HG03571 (cell line): ENCODE data around the gene NBPF4.
"Not testable (repeated sequence)": the region's sequence is repeated elsewhere in the genome, so short reads cannot be mapped to it uniquely, and the experiment has no call there.

Experiments used
- ATAC-seq: cut with Tn5 transposase; IDR thresholded peaks from one replicate; pipeline ENCODE4 v1.9.1; 2021; ENCODE audit not compliant: unreplicated experiment

NBPF4 gene

DNA sequence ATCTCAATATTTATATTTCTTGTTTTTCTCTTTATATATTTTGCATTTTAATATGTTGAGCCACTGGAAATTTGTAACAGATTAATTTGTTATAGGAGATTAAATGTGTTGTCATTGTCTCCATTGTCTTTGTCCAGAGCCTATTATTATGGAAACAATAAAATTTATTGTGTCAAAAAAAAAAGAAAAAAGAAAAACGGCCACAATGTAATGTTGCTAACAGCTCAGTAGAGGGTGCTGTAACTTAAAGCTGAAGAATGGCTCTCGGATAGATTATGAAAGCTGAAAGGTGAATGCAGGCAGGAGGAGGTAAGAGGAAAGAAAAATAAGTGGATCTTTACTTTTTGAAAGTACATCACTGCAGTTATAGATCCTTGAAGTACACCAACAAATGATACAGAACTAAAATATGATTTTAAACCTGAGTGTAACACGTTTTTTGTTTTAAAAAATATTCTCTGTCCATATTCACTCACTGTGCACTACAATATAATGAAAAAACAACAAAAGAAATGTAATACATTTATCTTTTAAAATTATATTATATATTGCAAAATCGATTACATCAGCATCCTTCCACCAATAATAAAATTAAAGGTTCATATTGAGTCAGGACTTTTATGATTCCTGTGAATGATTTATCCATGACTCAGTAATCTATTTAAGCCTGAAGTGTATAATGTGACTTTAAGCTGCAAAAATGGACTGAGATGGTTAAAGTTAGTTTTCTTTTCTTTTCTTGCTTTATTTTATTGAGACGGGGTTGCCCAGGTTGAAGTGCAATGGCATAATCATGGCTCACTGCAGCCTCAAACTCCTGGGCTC lies 29.0 kb downstream of the NBPF4 start:
- ATAC-seq = not testable (repeated sequence)

DNA sequence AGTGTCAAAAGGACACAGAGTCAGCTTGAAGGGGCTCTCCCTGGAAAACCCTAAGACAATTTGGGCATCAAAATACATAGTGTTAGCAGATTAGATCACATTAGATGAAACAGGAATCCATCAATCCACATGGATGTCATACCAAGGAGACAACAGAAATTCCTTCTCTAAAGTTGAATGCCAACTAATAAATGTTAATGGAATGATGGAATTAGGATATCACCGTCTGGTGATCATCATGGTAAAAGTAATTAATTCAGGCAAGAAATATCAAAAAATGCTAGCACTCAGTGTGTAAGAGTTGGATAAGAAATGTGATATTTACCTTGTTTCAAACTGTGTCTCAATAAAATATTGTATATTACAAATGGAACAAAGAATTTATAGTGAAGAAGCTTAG lies 32.9 kb downstream of the NBPF4 start:
- no peak for ATAC-seq

GRCh38 chr1:108209456-108210108 lies 34.3 kb downstream of the NBPF4 start:
- ATAC-seq = no peak

DNA sequence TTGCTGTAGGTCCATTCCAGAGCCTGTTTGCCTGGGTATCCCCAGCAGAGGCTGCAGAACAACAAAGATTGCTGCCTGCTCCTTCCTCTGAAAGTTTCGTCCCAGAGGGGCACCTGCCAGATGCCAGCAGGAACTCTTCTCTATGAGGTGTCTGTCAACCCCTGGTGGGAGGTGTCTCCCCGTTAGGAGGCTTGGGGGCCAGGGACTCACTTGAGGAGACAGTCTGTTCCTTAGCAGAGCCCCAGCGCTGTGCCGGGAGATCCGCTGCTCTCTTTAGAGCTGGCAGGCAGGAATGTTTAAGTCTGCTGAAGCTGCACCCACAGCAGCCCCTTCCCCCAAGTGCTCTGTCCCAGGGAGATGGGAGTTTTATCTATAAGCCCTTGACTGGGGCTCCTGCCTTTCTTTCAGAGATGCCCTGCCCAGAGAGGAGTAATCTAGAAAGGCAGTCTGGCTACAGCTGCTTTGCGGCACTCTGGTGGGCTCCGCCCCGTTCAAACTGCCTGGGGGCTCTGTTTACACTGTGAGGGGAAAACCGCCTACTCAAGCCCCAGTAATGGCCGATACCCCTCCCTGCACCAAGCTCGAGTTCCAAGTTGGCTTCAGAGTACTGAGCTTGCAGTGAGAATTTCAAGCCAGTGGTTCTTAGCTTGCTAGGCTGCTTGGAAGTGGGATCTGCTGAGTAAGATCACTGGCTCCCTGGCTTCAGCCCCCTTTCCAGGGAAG lies 35.0 kb downstream of the NBPF4 start:
- ATAC-seq = no peak

- not testable (repeated sequence) for ATAC-seq
Measured at GRCh38 chr1:108203582-108203981, 40.3 kb downstream of the NBPF4 start.

DNA sequence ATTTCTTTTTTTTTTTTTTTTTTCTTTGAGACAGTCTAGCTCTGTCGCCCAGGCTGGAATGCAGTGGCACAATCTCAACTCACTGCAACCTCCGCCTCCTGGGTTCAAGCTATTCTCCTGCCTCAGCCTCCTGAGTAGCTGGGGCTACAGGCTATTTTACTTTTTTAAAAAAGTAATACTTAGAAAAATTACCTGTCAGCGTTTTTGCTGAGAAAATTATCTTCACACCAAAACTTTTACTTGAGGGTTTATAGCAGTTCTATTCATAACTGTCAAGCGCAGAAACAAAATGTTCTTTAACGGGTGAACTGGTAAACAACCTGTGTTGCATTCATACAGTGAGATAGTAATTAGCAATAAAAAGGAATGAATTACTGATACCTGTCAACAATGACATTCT lies 42.2 kb downstream of the NBPF4 start:
- no peak for ATAC-seq

GRCh38 chr1:108200687-108201051 lies 43.2 kb downstream of the NBPF4 start:
- no peak for ATAC-seq

GRCh38 chr1:108199781-108200686 lies 43.8 kb downstream of the NBPF4 start, which contains the start of gene SLC25A24:
Gene SLC25A24 (minus strand): TSS chr1:108200343. CDS start chr1:108200138, 205 bp downstream.
- peak; percentile 93 for ATAC-seq

- ATAC-seq = no peak
Measured at GRCh38 chr1:108199201-108199691, 44.6 kb downstream of the NBPF4 start.

DNA sequence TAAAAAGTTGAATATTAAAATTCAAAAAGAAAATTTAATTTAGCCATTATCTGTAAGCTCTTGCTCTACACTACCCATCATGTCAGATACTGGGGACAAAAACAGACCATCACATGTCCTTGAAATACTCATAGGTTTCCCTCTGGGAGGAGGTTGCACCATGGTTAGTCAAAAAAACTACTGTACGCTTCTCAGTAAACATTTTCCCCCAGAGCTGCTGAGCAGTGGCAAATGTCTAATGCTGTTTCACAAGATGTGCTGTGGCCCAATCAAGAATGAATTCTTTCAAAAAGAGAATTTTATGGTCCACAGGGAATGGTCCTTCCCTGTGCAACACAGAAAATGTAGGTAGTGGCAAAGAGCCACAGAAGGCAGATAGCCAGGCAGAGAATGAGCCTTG lies 49.8 kb downstream of the NBPF4 start:
- ATAC-seq = no peak

DNA sequence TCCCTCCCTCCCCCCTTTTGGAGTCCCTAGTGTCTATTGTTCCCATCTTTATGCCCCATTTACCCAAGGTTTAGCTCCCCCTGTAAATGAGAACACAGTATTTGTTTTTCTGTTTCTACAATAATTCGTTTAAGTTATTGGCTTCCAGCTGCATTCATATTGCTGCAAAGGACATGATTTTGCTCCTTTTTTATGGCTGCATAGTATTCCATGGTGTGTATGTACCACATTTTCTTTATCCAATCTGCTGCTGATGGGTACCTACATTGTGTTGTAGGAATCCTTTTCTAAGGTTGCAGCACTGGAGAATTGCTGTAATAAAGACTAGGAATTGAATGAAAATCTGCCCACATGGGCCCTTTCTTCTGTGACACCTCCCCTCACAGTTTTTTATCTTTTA lies 50.5 kb downstream of the NBPF4 start:
- no peak for ATAC-seq

DNA sequence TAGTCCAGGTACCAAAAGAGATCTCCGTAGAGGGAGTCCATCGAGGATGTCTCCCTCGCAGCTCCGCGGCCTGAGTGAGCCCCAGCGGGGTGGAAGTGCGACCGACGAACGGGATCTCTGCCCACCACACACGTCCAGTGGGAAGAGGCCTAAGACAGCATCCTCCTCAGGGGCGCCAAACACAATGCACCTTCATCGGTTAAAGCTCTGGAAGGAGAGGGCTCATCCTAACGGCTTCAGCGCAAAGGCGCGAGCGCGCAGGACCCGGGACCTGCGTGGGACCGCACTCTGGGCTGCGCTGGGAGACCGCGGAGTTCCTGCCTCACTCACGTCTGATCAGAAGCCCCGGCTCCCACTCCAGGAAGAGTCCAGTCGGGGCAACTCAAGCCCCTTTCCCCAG lies 51.3 kb downstream of the NBPF4 start:
- no peak for ATAC-seq

GRCh38 chr1:108190686-108191416 lies 53.0 kb downstream of the NBPF4 start:
- no peak for ATAC-seq

DNA sequence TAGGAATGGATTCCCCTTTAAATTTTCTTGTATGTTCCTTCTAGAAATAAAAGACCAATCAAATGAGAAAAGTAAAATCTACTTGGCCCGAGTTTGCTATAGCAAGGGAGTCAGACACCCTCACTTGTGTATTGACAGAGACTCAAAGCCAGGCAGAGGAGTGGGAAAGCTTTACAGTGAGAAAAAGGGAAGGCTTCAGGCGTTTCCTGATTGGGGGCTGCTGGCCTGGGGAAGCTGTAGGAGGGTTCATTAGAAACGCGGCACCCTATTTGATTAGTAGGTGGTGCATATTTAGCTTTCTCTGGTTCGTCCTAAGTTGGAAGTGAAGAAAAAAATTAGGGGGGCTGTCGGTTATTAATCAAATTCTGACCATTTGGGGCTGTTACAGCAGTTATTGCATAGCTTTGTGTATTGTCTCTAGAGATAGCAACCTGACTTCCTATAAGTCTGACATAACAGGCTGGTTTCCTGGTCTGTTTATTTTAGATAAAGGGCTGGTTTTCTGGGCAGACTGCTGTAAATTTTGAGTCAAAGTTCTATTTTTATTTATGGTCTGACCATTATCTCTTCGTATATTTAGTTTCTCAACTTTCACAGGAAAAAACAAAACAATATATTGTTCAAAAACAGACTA lies 53.8 kb downstream of the NBPF4 start:
- no peak for ATAC-seq

DNA sequence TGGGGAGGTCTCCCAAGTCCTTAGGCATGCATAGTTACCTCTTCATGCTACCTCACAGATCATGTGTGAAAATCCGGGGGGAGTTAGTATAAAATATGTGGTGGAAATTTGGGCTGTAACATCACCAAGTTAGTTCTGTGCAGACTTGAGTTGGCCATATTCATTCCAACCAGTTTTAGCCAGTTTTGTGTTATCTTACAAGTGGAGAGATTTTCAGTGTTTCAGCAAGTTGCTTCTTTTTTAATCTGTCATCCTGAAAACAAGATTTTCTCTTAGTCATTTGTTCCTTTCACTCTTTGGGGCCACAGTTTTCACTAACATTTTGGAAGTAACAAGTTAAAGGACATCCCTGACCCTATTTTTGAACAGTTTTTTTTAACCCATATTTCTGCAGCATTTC lies 55.1 kb downstream of the NBPF4 start:
- ATAC-seq = no peak

GRCh38 chr1:108182959-108183700 lies 60.7 kb downstream of the NBPF4 start:
- ATAC-seq = no peak

DNA sequence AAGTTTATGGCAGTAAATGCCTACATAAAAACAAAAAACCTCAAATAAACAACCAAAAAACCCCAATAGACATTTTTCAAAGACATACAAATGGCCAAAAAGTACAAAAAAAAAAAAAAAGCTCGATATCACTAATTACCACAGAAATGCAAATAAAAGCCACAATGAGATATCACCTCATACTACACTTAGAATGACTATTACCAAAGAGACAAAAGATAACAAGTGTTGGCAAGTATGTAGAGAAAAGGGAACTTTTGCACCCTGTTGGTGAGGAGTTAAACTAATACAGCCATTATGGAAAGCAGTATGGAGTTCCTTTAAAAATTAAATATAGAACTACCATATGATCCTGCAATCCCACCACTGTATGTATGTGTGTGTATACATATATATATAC lies 64.9 kb downstream of the NBPF4 start:
- ATAC-seq = no peak
